ENCODE results near the gene GLCE. TPM values are rescaled to one million over a fixed set of nuclear protein-coding genes. Genes with fewer than 3 reads are reported as not detected.

GLCE gene
- total and polyA plus RNA-seq, 4 donors = 6.8 to 26.3 (median 13.7) TPM

DNA sequence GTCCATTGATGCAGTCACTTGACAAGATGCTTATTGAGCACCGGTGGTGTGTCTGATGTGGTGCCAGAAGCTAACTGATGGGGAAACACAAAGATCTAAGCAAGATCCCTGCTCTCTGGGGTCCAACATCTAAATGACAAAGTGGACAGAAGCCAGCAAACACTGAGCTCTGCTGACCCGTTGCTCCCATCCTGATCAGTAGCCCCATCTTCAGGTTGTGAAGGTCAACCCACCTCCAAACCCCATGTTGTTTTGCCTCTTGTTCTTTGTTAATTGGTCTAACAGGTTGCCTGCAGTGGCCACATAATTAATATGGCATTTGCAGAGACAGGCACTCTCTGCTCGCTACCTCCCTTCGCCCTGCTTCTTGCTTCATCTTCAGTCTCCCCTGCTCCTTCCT, 21.5 kb upstream of the GLCE start (continued):
- TF ChIP-seq, protein P1, sequence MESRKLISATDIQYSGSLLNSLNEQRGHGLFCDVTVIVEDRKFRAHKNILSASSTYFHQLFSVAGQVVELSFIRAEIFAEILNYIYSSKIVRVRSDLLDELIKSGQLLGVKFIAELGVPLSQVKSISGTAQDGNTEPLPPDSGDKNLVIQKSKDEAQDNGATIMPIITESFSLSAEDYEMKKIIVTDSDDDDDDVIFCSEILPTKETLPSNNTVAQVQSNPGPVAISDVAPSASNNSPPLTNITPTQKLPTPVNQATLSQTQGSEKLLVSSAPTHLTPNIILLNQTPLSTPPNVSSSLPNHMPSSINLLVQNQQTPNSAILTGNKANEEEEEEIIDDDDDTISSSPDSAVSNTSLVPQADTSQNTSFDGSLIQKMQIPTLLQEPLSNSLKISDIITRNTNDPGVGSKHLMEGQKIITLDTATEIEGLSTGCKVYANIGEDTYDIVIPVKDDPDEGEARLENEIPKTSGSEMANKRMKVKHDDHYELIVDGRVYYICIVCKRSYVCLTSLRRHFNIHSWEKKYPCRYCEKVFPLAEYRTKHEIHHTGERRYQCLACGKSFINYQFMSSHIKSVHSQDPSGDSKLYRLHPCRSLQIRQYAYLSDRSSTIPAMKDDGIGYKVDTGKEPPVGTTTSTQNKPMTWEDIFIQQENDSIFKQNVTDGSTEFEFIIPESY (IDR thresholded peaks at IDR 0.05) = no peak
- TF ChIP-seq JUND (IDR thresholded peaks at IDR 0.05) (no peak), FOXA1 (IDR thresholded peaks at IDR 0.05) (no peak), EGR1 (IDR thresholded peaks at IDR 0.05; ENCODE audit: low read depth in 2 of 2) (no peak), HNF4G (IDR thresholded peaks at IDR 0.05) (no peak), RAD21 (IDR thresholded peaks at IDR 0.05) (no peak)

DNA sequence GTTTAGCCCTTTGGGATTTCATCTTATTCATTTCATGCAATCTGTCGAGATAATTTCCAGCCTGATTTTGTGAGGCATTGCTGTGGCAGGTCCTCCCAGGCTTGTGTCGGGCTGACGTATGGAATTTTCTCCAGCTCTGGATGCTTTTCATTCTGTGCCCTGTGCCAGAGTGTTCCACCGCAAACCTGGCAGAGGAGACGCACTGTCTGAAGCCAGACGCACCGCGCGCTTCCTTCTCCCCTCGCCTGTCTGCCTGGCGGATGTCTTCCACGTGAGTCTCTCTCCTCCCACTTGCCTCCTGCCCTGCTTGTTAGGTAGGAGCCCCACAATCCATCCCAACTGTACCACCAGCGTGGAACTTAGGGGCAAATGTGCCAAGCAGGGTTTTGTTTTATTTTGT, 20.1 kb upstream of the GLCE start:
- DNase-seq (ENCODE audit: low spot score) = no peak
- H3K4me1 ChIP-seq (ENCODE audit: control insufficient read depth in 4 of 4, insufficient read depth in 4 of 4, low read length in 3 of 4) = no peaks in the 10 kb centered on the region
- TF ChIP-seq, protein P2, sequence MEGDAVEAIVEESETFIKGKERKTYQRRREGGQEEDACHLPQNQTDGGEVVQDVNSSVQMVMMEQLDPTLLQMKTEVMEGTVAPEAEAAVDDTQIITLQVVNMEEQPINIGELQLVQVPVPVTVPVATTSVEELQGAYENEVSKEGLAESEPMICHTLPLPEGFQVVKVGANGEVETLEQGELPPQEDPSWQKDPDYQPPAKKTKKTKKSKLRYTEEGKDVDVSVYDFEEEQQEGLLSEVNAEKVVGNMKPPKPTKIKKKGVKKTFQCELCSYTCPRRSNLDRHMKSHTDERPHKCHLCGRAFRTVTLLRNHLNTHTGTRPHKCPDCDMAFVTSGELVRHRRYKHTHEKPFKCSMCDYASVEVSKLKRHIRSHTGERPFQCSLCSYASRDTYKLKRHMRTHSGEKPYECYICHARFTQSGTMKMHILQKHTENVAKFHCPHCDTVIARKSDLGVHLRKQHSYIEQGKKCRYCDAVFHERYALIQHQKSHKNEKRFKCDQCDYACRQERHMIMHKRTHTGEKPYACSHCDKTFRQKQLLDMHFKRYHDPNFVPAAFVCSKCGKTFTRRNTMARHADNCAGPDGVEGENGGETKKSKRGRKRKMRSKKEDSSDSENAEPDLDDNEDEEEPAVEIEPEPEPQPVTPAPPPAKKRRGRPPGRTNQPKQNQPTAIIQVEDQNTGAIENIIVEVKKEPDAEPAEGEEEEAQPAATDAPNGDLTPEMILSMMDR (IDR thresholded peaks at IDR 0.05; ENCODE audit: low read depth, low read length, missing input control) = no peak
- TF ChIP-seq HNF4G (IDR thresholded peaks at IDR 0.05) (no peak), NR2F2 (IDR thresholded peaks at IDR 0.05) (no peak), TAF1 (conservative IDR thresholded peaks at IDR 0.05) (no peak), YY1 (IDR thresholded peaks at IDR 0.05) (no peak), FOXA2 (IDR thresholded peaks at IDR 0.05) (no peak), FOXA1 (IDR thresholded peaks at IDR 0.05) (no peak), SP1 (IDR thresholded peaks at IDR 0.05) (no peak), GABPA (IDR thresholded peaks at IDR 0.05 in 1 of 2, conservative IDR thresholded peaks at IDR 0.05 in 1 of 2) (no peak), EGR1 (IDR thresholded peaks at IDR 0.05; ENCODE audit: low read depth in 2 of 2) (no peak)
- TF ChIP-seq, protein P3, sequence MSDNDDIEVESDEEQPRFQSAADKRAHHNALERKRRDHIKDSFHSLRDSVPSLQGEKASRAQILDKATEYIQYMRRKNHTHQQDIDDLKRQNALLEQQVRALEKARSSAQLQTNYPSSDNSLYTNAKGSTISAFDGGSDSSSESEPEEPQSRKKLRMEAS (IDR thresholded peaks at IDR 0.05) = no peak
- TF ChIP-seq, protein P1 (IDR thresholded peaks at IDR 0.05) = no peak
- TF ChIP-seq, protein P4, sequence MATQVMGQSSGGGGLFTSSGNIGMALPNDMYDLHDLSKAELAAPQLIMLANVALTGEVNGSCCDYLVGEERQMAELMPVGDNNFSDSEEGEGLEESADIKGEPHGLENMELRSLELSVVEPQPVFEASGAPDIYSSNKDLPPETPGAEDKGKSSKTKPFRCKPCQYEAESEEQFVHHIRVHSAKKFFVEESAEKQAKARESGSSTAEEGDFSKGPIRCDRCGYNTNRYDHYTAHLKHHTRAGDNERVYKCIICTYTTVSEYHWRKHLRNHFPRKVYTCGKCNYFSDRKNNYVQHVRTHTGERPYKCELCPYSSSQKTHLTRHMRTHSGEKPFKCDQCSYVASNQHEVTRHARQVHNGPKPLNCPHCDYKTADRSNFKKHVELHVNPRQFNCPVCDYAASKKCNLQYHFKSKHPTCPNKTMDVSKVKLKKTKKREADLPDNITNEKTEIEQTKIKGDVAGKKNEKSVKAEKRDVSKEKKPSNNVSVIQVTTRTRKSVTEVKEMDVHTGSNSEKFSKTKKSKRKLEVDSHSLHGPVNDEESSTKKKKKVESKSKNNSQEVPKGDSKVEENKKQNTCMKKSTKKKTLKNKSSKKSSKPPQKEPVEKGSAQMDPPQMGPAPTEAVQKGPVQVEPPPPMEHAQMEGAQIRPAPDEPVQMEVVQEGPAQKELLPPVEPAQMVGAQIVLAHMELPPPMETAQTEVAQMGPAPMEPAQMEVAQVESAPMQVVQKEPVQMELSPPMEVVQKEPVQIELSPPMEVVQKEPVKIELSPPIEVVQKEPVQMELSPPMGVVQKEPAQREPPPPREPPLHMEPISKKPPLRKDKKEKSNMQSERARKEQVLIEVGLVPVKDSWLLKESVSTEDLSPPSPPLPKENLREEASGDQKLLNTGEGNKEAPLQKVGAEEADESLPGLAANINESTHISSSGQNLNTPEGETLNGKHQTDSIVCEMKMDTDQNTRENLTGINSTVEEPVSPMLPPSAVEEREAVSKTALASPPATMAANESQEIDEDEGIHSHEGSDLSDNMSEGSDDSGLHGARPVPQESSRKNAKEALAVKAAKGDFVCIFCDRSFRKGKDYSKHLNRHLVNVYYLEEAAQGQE (IDR thresholded peaks at IDR 0.05) = no peak
- no peaks in the 10 kb centered on the region for H3K36me3 ChIP-seq (ENCODE audit: control insufficient read depth in 4 of 4, insufficient read depth in 3 of 4, low read depth in 1 of 4, low read length in 3 of 4)
- H3K27me3 ChIP-seq (ENCODE audit: control insufficient read depth in 4 of 4, insufficient read depth in 4 of 4, low read length in 3 of 4) = no peaks in the 10 kb centered on the region
- no peak overlapping the region for H3K9ac ChIP-seq (ENCODE audit: low read depth in 1 of 2, low read length in 2 of 2)
- no peak overlapping the region for H3K27ac ChIP-seq (ENCODE audit: low read depth in 1 of 2, low read length in 2 of 2)
- WGBS = 92% methylated on average over 13 of the region's 13 CpGs
- H3K9me3 ChIP-seq (ENCODE audit: control insufficient read depth in 4 of 4, low read length in 3 of 4) = no peaks in the 10 kb centered on the region
- H3K4me3 ChIP-seq (ENCODE audit: low read depth in 1 of 3, low read length in 3 of 3) = no peak overlapping the region

Data from liver (tissue), 9 donors.